ENCODE measurements around the gene ACCS. TPM values are rescaled to one million over a fixed set of nuclear protein-coding genes. Genes with fewer than 3 reads are reported as not detected.

Gene ACCS
- total and polyA plus RNA-seq, 2 donors (not counting 3 experiments of a cell fraction or from before 2014, with no cell fraction given), result 8.6 to 22.7 TPM

GRCh38 chr11:44113572-44113971 is 47.5 kb downstream of the ACCS start:
- dilution Hi-C loops (cut with MboI; ENCODE audit: extremely low pct_ligation_motif_present, low sequenced_read_pairs), result no loop called here
- H3K9ac ChIP-seq (replicated peaks; ENCODE audit: extremely low read depth, insufficient read depth, low read length), result no peak overlapping the region

More at GRCh38 chr11:44113572-44113971, 47.5 kb downstream of the ACCS start:
- no peak for FAIRE-seq
- no peak overlapping the region for H3K27ac ChIP-seq (ENCODE audit: insufficient read depth, low read depth, low read length)
- POLR2A ChIA-PET, result no interaction called here
- H3K36me3 ChIP-seq (ENCODE audit: control insufficient read depth in 2 of 2, extremely low read depth in 1 of 2, insufficient read depth in 2 of 2, low read length in 2 of 2), result peaks cover 0 to 6% of the 10 kb centered on the region in 2 experiments
- H3K4me2 ChIP-seq (ENCODE audit: insufficient read depth, low read length), result no peak overlapping the region
- no peaks in the 10 kb centered on the region for H3K9me3 ChIP-seq (replicated peaks; ENCODE audit: control insufficient read depth, insufficient read depth, low read length)
- H3K79me2 ChIP-seq (ENCODE audit: control insufficient read depth, insufficient read depth, low read length), result no peaks in the 10 kb centered on the region
- BruUV-seq (replicated peaks), result no TSS peak
- H3K27me3 ChIP-seq (ENCODE audit: control insufficient read depth in 2 of 2, insufficient read depth in 2 of 2, low read length in 2 of 2), result no peaks in the 10 kb centered on the region
- intact Hi-C loops (cut with micrococcal nuclease), result loop anchor here (10.0 kb wide), 1 partner anchor 501 kb away; no protein-coding TSS in a partner anchor
- no peak overlapping the region for H2AFZ ChIP-seq (ENCODE audit: low read depth, low read length)
- H3K4me1 ChIP-seq (ENCODE audit: control insufficient read depth, extremely low read depth, insufficient read depth, low read length), result no peaks in the 10 kb centered on the region
- no peak overlapping the region for H3K4me3 ChIP-seq (replicated peaks in 1 of 3; ENCODE audit: insufficient read depth in 1 of 3, low read depth in 1 of 3, low read length in 3 of 3)
- CTCF ChIA-PET, result interaction anchor here (1.0 to 2.1 kb wide), 2 partner anchors 9 to 20 kb away, joined by 3 to 8 read pairs; no protein-coding TSS in a partner anchor
- no peak for TF ChIP-seq JUN (IDR thresholded peaks at IDR 0.05; ENCODE audit: borderline replicate concordance, insufficient read depth, insufficient read length, low read depth)
- TF ChIP-seq POLR2AphosphoS5 (IDR thresholded peaks at IDR 0.05; ENCODE audit: insufficient read depth, low read depth, low read length), result no peak
- TF ChIP-seq GATA2 (IDR thresholded peaks at IDR 0.05; ENCODE audit: insufficient read depth, insufficient read length, low read depth, low read length), result no peak
- no peak for TF ChIP-seq EZH2 (IDR thresholded peaks at IDR 0.05; ENCODE audit: borderline replicate concordance, low read depth, low read length, severe bottlenecking)
- TF ChIP-seq, protein P1, sequence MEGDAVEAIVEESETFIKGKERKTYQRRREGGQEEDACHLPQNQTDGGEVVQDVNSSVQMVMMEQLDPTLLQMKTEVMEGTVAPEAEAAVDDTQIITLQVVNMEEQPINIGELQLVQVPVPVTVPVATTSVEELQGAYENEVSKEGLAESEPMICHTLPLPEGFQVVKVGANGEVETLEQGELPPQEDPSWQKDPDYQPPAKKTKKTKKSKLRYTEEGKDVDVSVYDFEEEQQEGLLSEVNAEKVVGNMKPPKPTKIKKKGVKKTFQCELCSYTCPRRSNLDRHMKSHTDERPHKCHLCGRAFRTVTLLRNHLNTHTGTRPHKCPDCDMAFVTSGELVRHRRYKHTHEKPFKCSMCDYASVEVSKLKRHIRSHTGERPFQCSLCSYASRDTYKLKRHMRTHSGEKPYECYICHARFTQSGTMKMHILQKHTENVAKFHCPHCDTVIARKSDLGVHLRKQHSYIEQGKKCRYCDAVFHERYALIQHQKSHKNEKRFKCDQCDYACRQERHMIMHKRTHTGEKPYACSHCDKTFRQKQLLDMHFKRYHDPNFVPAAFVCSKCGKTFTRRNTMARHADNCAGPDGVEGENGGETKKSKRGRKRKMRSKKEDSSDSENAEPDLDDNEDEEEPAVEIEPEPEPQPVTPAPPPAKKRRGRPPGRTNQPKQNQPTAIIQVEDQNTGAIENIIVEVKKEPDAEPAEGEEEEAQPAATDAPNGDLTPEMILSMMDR (IDR thresholded peaks at IDR 0.05; ENCODE audit: extremely low read depth in 1 of 2, insufficient read depth in 1 of 2, low read depth in 1 of 2, low read length in 2 of 2), result no peak
- TF ChIP-seq POLR2A (IDR thresholded peaks at IDR 0.05; ENCODE audit: low read depth, low read length), result no peak
- TF ChIP-seq MYC (IDR thresholded peaks at IDR 0.05; ENCODE audit: low read depth, low read length), result no peak
- TF ChIP-seq MAX (IDR thresholded peaks at IDR 0.05; ENCODE audit: insufficient read depth, insufficient read length), result no peak
- no peak for TF ChIP-seq FOS (IDR thresholded peaks at IDR 0.05; ENCODE audit: borderline replicate concordance, insufficient read depth, low read length)
- no peak for DNase-seq (ENCODE audit: low read depth, low spot score)
- H4K20me1 ChIP-seq (replicated peaks; ENCODE audit: control insufficient read depth, extremely low read depth, insufficient read depth, low read length), result no peaks in the 10 kb centered on the region
- no peaks in the 10 kb centered on the region for H3K9me1 ChIP-seq (replicated peaks; ENCODE audit: control insufficient read depth, extremely low read depth, insufficient read depth, low read length)
